GM19238 (cell line): ENCODE results near the gene KCTD1.

Experiments used
- DNase-seq: peaks from one replicate; pipeline ENCODE4 v3.0.0; 2011; ENCODE audit warnings: low spot score; ENCODE audit not compliant: insufficient read length

The KCTD1 gene

GRCh38 chr18:26482569-26482968, 65.8 kb downstream of the KCTD1 start:
- no peak for DNase-seq

GRCh38 chr18:26480897-26481795, 67.2 kb downstream of the KCTD1 start:
- peak; percentile 9 for DNase-seq

- DNase-seq = no peak
Measured at GRCh38 chr18:26479681-26480079, 68.7 kb downstream of the KCTD1 start.

GRCh38 chr18:26479065-26479680, 69.2 kb downstream of the KCTD1 start:
- DNase-seq = no peak

- no peak for DNase-seq
Measured at GRCh38 chr18:26477828-26478466, 70.4 kb downstream of the KCTD1 start.

- DNase-seq = no peak
Measured at GRCh38 chr18:26476697-26477096, 71.7 kb downstream of the KCTD1 start.

GRCh38 chr18:26474542-26474941, 73.8 kb downstream of the KCTD1 start:
- DNase-seq = no peak

- DNase-seq = no peak
Measured at GRCh38 chr18:26473672-26474071, 74.7 kb downstream of the KCTD1 start.

GRCh38 chr18:26471826-26472225, 76.5 kb downstream of the KCTD1 start:
- DNase-seq = no peak

- no peak for DNase-seq
Measured at GRCh38 chr18:26471027-26471426, 77.3 kb downstream of the KCTD1 start.

GRCh38 chr18:26470011-26470637, 78.2 kb downstream of the KCTD1 start:
- peak; percentile 30 for DNase-seq

- no peak for DNase-seq
Measured at GRCh38 chr18:26468931-26469340, 79.4 kb downstream of the KCTD1 start.

GRCh38 chr18:26466026-26466425, 82.3 kb downstream of the KCTD1 start:
- no peak for DNase-seq

- DNase-seq = no peak
Measured at GRCh38 chr18:26465431-26465830, 82.9 kb downstream of the KCTD1 start.

GRCh38 chr18:26464128-26465011, 84.0 kb downstream of the KCTD1 start:
- no peak for DNase-seq

- DNase-seq = no peak
Measured at GRCh38 chr18:26462355-26462754, 86.0 kb downstream of the KCTD1 start.

GRCh38 chr18:26461405-26461804, 86.9 kb downstream of the KCTD1 start:
- DNase-seq = no peak

- DNase-seq = no peak
Measured at GRCh38 chr18:26460449-26461091, 87.8 kb downstream of the KCTD1 start.

- DNase-seq = no peak
Measured at GRCh38 chr18:26459884-26460283, 88.5 kb downstream of the KCTD1 start.

GRCh38 chr18:26459340-26459739, 89.0 kb downstream of the KCTD1 start:
- DNase-seq = no peak
